GM21367 (cell line): Measurements from ENCODE around the gene DNAH10.

ENCODE experiments used
- ATAC-seq: cut with Tn5 transposase; IDR thresholded peaks from one replicate; pipeline ENCODE4 v1.9.1; 2021; ENCODE audit not compliant: unreplicated experiment

Gene DNAH10

GRCh38 chr12:123761841-123762714, at the start of gene DNAH10:
Gene DNAH10, plus strand, starts transcription at chr12:123762301. Its CDS starts 36 bp downstream, at chr12:123762337.
- ATAC-seq, result peak; percentile 59

GRCh38 chr12:123712780-123713319, 49.3 kb upstream of the DNAH10 start:
- no peak for ATAC-seq

GRCh38 chr12:123713398-123713797, 48.7 kb upstream of the DNAH10 start:
- no peak for ATAC-seq

- no peak for ATAC-seq
Measured at GRCh38 chr12:123713823-123714585, 48.1 kb upstream of the DNAH10 start.

GRCh38 chr12:123715195-123715594, 46.9 kb upstream of the DNAH10 start:
- no peak for ATAC-seq

GRCh38 chr12:123717350-123717749, 44.8 kb upstream of the DNAH10 start:
- ATAC-seq, result no peak

GRCh38 chr12:123720141-123720814, 41.8 kb upstream of the DNAH10 start:
- ATAC-seq, result no peak

- ATAC-seq, result no peak
Measured at GRCh38 chr12:123721245-123721644, 40.9 kb upstream of the DNAH10 start.

GRCh38 chr12:123723011-123723410, 39.1 kb upstream of the DNAH10 start:
- no peak for ATAC-seq

GRCh38 chr12:123723765-123724164, 38.3 kb upstream of the DNAH10 start:
- ATAC-seq, result no peak

- no peak for ATAC-seq
Measured at GRCh38 chr12:123726244-123726643, 35.9 kb upstream of the DNAH10 start.

- no peak for ATAC-seq
Measured at GRCh38 chr12:123726962-123727361, 35.1 kb upstream of the DNAH10 start.

GRCh38 chr12:123727878-123728277, 34.2 kb upstream of the DNAH10 start:
- no peak for ATAC-seq

GRCh38 chr12:123731596-123731995, 30.5 kb upstream of the DNAH10 start:
- no peak for ATAC-seq

- ATAC-seq, result no peak
Measured at GRCh38 chr12:123732251-123732650, 29.9 kb upstream of the DNAH10 start.

- no peak for ATAC-seq
Measured at GRCh38 chr12:123733229-123733628, 28.9 kb upstream of the DNAH10 start.

- no peak for ATAC-seq
Measured at GRCh38 chr12:123734268-123734667, 27.8 kb upstream of the DNAH10 start.

GRCh38 chr12:123741937-123742572, 20.0 kb upstream of the DNAH10 start:
- ATAC-seq, result no peak

GRCh38 chr12:123743002-123743401, 19.1 kb upstream of the DNAH10 start:
- no peak for ATAC-seq

- no peak for ATAC-seq
Measured at GRCh38 chr12:123744836-123745235, 17.3 kb upstream of the DNAH10 start.

- ATAC-seq, result no peak
Measured at GRCh38 chr12:123747309-123747708, 14.8 kb upstream of the DNAH10 start.
